WTC11 (cell line): Measurements from ENCODE around the gene IPO11. TPM values are rescaled to one million over a fixed set of nuclear protein-coding genes. Genes with fewer than 3 reads are reported as not detected.

Experiments used
- ATAC-seq: fragments of 200-7000 bp; cut with Tn5 transposase; 2 replicates; pipeline ENCODE4 v1.10.0; 2021; ENCODE audit warnings: mild to moderate bottlenecking, moderate library complexity
- CTCF ChIA-PET: fragments of 300-600 bp; sonication (Branson Sonifier 250); formaldehyde crosslinking; loops from one replicate; lab custom pipeline; 2021; ENCODE audit warnings: antibody characterized with exemption; lab: Charles Lee
- POLR2A ChIA-PET: fragments of 350-600 bp; sonication (Branson Sonifier 250); formaldehyde crosslinking; loops from one replicate; lab custom pipeline; 2021; ENCODE audit warnings: antibody characterized with exemption; lab: Charles Lee
- DNase-seq: peaks from one replicate; pipeline ENCODE4 v3.0.0; 2021; ENCODE audit warnings: low spot score
- H3K27ac Mint-ChIP-seq: 2 replicates; pipeline ENCODE4 v1.8.0; 2021; ENCODE audit warnings: mixed read lengths
- H3K27me3 Mint-ChIP-seq: 2 replicates; pipeline ENCODE4 v1.8.0; 2021; ENCODE audit warnings: low read depth, mild to moderate bottlenecking, moderate library complexity, mixed read lengths
- H3K36me3 Mint-ChIP-seq: 2 replicates; pipeline ENCODE4 v1.8.0; 2021; ENCODE audit warnings: mixed read lengths
- H3K4me1 Mint-ChIP-seq: 2 replicates; pipeline ENCODE4 v1.8.0; 2022; ENCODE audit warnings: mixed read lengths
- H3K4me3 Mint-ChIP-seq: 2 replicates; pipeline ENCODE4 v1.8.0; 2021; ENCODE audit warnings: mild to moderate bottlenecking, moderate library complexity, mixed read lengths
- H3K9me3 Mint-ChIP-seq: 2 replicates; pipeline ENCODE4 v1.8.0; 2021; ENCODE audit warnings: mixed read lengths
- AFF4 ChIP-seq: sonication (generic); formaldehyde crosslinking; IDR thresholded peaks from 2 replicates; pipeline ENCODE4 v1.8.1; 2023; ENCODE audit warnings: mild to moderate bottlenecking, missing genetic modification reagents, borderline replicate concordance
- ARID4B ChIP-seq: sonication (generic); formaldehyde crosslinking; IDR thresholded peaks from 2 replicates; pipeline ENCODE4 v1.8.0; 2023; ENCODE audit warnings: missing genetic modification reagents, mild to moderate bottlenecking, borderline replicate concordance
- E2F4 ChIP-seq: sonication (generic); formaldehyde crosslinking; IDR thresholded peaks from 2 replicates; pipeline ENCODE4 v1.8.1; 2022; ENCODE audit warnings: low read depth, mild to moderate bottlenecking, moderate library complexity, missing genetic modification reagents, borderline replicate concordance
- E2F5 ChIP-seq: sonication (generic); formaldehyde crosslinking; IDR thresholded peaks from 2 replicates; pipeline ENCODE4 v1.8.1; 2022; ENCODE audit warnings: mild to moderate bottlenecking, moderate library complexity, missing genetic modification reagents
- ESRRA ChIP-seq: sonication (generic); formaldehyde crosslinking; IDR thresholded peaks from 2 replicates; pipeline ENCODE4 v1.8.1; 2022; ENCODE audit warnings: mild to moderate bottlenecking, missing genetic modification reagents, borderline replicate concordance
- GRHL2 ChIP-seq: fragments of 250-450 bp; sonication (Bioruptor Pico); IDR thresholded peaks from 2 replicates; pipeline ENCODE4 v1.8.0; 2022; ENCODE audit warnings: mild to moderate bottlenecking, moderate library complexity; ENCODE audit not compliant: insufficient replicate concordance, severe bottlenecking
- HMGA2 ChIP-seq: fragments of 250-450 bp; sonication (Bioruptor Pico); IDR thresholded peaks from 2 replicates; pipeline ENCODE4 v1.4.0; 2021; ENCODE audit warnings: mild to moderate bottlenecking, moderate library complexity
- JAZF1 ChIP-seq: fragments of 250-450 bp; sonication (Bioruptor Pico); IDR thresholded peaks from 2 replicates; pipeline ENCODE4 v1.9.0; 2021; ENCODE audit warnings: moderate library complexity, mild to moderate bottlenecking, inconsistent platforms
- MXD4 ChIP-seq: fragments of 250-450 bp; sonication (Bioruptor Pico); IDR thresholded peaks from 2 replicates; pipeline ENCODE4 v1.8.0; 2021; ENCODE audit warnings: mild to moderate bottlenecking, moderate library complexity, borderline replicate concordance
- MYBL2 ChIP-seq: sonication (generic); formaldehyde crosslinking; IDR thresholded peaks from 2 replicates; pipeline ENCODE4 v1.8.1; 2023; ENCODE audit warnings: mild to moderate bottlenecking, moderate library complexity, missing genetic modification reagents
- NR1H2 ChIP-seq: sonication (generic); formaldehyde crosslinking; IDR thresholded peaks from 2 replicates; pipeline ENCODE4 v1.9.0; 2021; ENCODE audit warnings: mild to moderate bottlenecking, moderate library complexity, missing genetic modification reagents
- SMAD4 ChIP-seq: sonication (generic); formaldehyde crosslinking; IDR thresholded peaks from 2 replicates; pipeline ENCODE4 v1.8.0; 2022; ENCODE audit warnings: mild to moderate bottlenecking, missing genetic modification reagents
- SOX15 ChIP-seq: fragments of 250-450 bp; sonication (Bioruptor Pico); IDR thresholded peaks from 2 replicates; pipeline ENCODE4 v1.9.0; 2021; ENCODE audit warnings: mild to moderate bottlenecking
- TP53 ChIP-seq: sonication (generic); formaldehyde crosslinking; IDR thresholded peaks from 2 replicates; pipeline ENCODE4 v1.8.1; 2023; ENCODE audit warnings: mild to moderate bottlenecking, missing genetic modification reagents
- ZBTB21 ChIP-seq: sonication (generic); formaldehyde crosslinking; IDR thresholded peaks from 2 replicates; pipeline ENCODE4 v1.8.1; 2023; ENCODE audit warnings: mild to moderate bottlenecking, missing genetic modification reagents, borderline replicate concordance
- ZMAT4 ChIP-seq: fragments of 250-450 bp; sonication (Bioruptor Pico); IDR thresholded peaks from 2 replicates; pipeline ENCODE4 v1.9.0; 2021; ENCODE audit warnings: mild to moderate bottlenecking
- ZNF281 ChIP-seq: sonication (generic); formaldehyde crosslinking; IDR thresholded peaks from 2 replicates; pipeline ENCODE4 v1.8.0; 2023; ENCODE audit warnings: mild to moderate bottlenecking, missing genetic modification reagents
- ZNF416 ChIP-seq: fragments of 250-450 bp; sonication (Bioruptor Pico); IDR thresholded peaks from 2 replicates; pipeline ENCODE4 v1.9.0; 2021; ENCODE audit warnings: mild to moderate bottlenecking, inconsistent platforms
- ZNF423 ChIP-seq: fragments of 250-450 bp; sonication (Bioruptor Pico); IDR thresholded peaks from 2 replicates; pipeline ENCODE4 v2.1.2; 2022; ENCODE audit warnings: mild to moderate bottlenecking, moderate library complexity
- total RNA-seq: library from RNA; stranded (reverse); gene quantifications from 3 replicates; pipeline ENCODE4 v1.2.3, GENCODE V29; 2021

Gene IPO11
- total RNA-seq, 1 experiment from 2014 or later = 61.9 TPM

- TF ChIP-seq AFF4 (CRISPR knock-in tag) (no peak), MXD4 (CRISPR knock-in tag) (no peak), ESRRA (CRISPR knock-in tag) (no peak), ZNF281 (CRISPR knock-in tag) (no peak), NR1H2 (CRISPR knock-in tag) (no peak), GRHL2 (CRISPR knock-in tag) (no peak), TP53 (no peak), ZMAT4 (CRISPR knock-in tag) (no peak), MYBL2 (no peak), HMGA2 (CRISPR knock-in tag) (no peak), ARID4B (no peak), ZNF416 (no peak), SOX15 (CRISPR knock-in tag) (no peak)
These were observed 248.6 kb downstream of the IPO11 start (continued) for GRCh38 chr5:62661126-62661525.

- TF ChIP-seq SMAD4 (CRISPR knock-in tag) (no peak), MYBL2 (no peak), ZNF423 (CRISPR knock-in tag) (no peak), E2F5 (CRISPR knock-in tag) (no peak), ZBTB21 (CRISPR knock-in tag) (no peak), E2F4 (no peak), JAZF1 (CRISPR knock-in tag) (no peak)
- TF ChIP-seq, all 79 proteins: peak for 0
- ChIA-PET CTCF (no interaction called here), POLR2A (no interaction called here)
- H3K27ac Mint-ChIP-seq = no peak overlapping the region
- no peaks in the 10 kb centered on the region for H3K4me1 Mint-ChIP-seq
- H3K4me3 Mint-ChIP-seq = no peak overlapping the region
- DNase-seq = no peak
- H3K9me3 Mint-ChIP-seq = peaks cover 16% of the 10 kb centered on the region
- H3K27me3 Mint-ChIP-seq = no peaks in the 10 kb centered on the region; the same call in 1 of the 2 replicates
- ATAC-seq = no peak
- peaks cover 11% of the 10 kb centered on the region for H3K36me3 Mint-ChIP-seq
These were observed 250.0 kb downstream of the IPO11 start for GRCh38 chr5:62662521-62662920.
